Neutrophil (primary cell): ENCODE data around the gene CYP4F2.

ENCODE experiments used
- H3K27ac ChIP-seq: fragments of 200-600 bp; sonication (generic); 2 replicates; pipeline ENCODE4 v1.5.1; 2016; ENCODE audit warnings: mild to moderate bottlenecking, moderate library complexity
- H3K27me3 ChIP-seq: fragments of 200-600 bp; sonication (generic); 2 replicates; pipeline ENCODE4 v1.6.0; 2016; ENCODE audit warnings: mild to moderate bottlenecking
- H3K36me3 ChIP-seq: fragments of 200-600 bp; sonication (generic); 2 replicates; pipeline ENCODE4 v1.5.1; 2017
- H3K4me1 ChIP-seq, 2 experiments: fragments of 200-600 bp in 1 of 2; sonication (generic) in 1 of 2; 1 replicate in 1 of 2; 2 replicates in 1 of 2; pipeline versions ENCODE4 v1.5.1 to v1.6.1; 2013 to 2016; ENCODE audit warnings: low read depth in 1 of 2, low read length in 1 of 2, mild to moderate bottlenecking in 1 of 2, moderate library complexity in 1 of 2; ENCODE audit not compliant: control insufficient read depth in 1 of 2, insufficient read depth in 1 of 2
- H3K4me3 ChIP-seq, 2 experiments: fragments of 200-600 bp in 1 of 2; sonication (generic) in 1 of 2; 1 replicate in 1 of 2; 2 replicates in 1 of 2; pipeline ENCODE4 v1.5.1; 2013 to 2016; ENCODE audit warnings: low read depth in 1 of 2, low read length in 1 of 2, mild to moderate bottlenecking in 1 of 2, moderate library complexity in 1 of 2
- H3K9me3 ChIP-seq: fragments of 200-600 bp; sonication (generic); 2 replicates; pipeline ENCODE4 v1.5.1; 2016
- TF ChIP-seq, protein P1 (sequence below): fragments of 200-600 bp; sonication (generic); IDR thresholded peaks from 2 replicates; pipeline ENCODE4 v1.5.1; 2016; ENCODE audit warnings: antibody characterized with exemption

The CYP4F2 gene

DNA sequence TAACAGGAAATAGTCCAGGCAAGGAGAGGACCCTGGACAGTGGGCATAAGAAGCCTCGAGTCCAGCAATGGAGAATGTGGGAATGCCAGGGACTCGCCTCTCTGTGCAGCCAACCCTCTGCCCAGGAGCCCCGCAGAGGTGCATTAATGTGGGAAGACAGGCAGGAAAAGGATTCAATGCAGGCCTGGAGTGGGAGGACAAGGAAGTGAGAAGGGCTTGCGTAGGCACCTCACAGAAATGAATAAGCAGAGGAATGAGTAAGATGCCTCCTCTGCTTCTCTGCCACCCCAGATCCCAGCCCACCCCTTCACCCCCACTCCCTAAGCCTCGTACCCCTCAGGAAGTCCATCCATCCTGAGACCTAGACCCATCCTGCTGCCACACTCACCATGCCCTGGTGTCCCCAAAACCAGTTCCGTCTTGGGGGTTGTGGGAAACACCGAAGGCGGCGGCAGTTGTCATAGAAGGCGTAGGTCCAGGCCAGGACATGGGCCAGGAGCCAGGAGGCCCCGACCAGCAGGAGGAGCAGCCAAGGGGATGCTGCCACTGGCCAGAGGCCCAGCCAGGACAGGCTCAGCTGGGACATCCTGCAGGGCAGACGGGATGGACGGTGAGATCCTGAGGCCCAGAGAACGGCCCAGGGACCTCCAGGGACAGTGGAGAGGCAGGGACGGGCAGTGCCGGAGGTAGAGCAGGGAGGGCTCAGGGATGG lies 692 bp downstream of the CYP4F2 start:
- TF ChIP-seq, protein P1, sequence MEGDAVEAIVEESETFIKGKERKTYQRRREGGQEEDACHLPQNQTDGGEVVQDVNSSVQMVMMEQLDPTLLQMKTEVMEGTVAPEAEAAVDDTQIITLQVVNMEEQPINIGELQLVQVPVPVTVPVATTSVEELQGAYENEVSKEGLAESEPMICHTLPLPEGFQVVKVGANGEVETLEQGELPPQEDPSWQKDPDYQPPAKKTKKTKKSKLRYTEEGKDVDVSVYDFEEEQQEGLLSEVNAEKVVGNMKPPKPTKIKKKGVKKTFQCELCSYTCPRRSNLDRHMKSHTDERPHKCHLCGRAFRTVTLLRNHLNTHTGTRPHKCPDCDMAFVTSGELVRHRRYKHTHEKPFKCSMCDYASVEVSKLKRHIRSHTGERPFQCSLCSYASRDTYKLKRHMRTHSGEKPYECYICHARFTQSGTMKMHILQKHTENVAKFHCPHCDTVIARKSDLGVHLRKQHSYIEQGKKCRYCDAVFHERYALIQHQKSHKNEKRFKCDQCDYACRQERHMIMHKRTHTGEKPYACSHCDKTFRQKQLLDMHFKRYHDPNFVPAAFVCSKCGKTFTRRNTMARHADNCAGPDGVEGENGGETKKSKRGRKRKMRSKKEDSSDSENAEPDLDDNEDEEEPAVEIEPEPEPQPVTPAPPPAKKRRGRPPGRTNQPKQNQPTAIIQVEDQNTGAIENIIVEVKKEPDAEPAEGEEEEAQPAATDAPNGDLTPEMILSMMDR, result no peak
- Histone ChIP-seq H3K4me3 (no peak overlapping the region), H3K27ac (no peak overlapping the region), H3K27me3 (peaks cover 8% of the 10 kb centered on the region), H3K36me3 (no peaks in the 10 kb centered on the region), H3K9me3 (no peaks in the 10 kb centered on the region), H3K4me1 (peaks cover 5% of the 10 kb centered on the region in 2 experiments)

DNA sequence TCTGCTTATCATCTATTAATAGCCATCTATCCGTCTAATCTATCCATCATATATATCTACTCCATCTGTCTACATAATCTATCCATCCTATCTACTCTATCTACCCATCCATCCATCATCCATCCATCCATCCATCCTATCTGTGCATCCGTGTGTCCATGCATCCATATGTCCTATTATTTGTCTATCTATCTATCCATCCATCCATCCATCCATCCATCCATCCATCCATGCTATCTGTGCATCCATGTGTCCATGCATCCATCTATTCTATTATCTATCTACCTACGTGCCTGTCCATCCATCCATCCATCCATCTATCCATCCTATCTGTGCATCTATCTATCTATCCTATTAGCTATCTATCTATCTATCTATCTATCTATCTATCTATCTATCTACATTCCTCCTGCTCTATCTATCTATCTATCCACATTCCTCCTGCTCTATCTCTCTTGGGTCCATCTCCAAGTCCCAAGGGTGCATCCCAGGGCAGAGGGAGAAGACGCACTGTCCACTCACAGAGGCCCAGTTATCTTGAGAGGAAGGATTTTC lies 1.9 kb downstream of the CYP4F2 start:
- Histone ChIP-seq H3K9me3 (no peaks in the 10 kb centered on the region), H3K27me3 (peaks cover 8% of the 10 kb centered on the region), H3K4me1 (peaks cover 5% of the 10 kb centered on the region in 2 experiments), H3K27ac (no peak overlapping the region), H3K4me3 (no peak overlapping the region), H3K36me3 (no peaks in the 10 kb centered on the region)
- TF ChIP-seq, protein P1, result no peak

DNA sequence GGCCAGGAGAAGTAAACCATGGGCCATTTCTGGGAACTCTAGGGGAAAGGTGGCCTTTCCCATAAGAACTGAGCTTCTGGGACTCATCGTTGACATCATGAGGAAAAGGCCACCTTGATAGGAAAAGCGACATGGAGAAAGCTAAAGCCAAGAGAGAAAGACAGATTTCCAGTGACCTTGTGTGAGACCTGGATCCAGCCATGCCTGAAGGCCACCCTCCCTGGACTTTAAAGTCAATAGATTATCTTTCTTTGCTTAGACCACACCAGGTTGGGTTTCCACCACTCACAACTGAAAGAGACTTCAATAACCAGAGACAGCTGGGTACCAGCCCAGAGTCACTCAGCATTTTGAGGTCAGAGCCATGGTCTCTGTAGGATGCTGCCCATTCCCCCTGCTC lies 3.5 kb downstream of the CYP4F2 start:
- no peaks in the 10 kb centered on the region for H3K9me3 ChIP-seq

DNA sequence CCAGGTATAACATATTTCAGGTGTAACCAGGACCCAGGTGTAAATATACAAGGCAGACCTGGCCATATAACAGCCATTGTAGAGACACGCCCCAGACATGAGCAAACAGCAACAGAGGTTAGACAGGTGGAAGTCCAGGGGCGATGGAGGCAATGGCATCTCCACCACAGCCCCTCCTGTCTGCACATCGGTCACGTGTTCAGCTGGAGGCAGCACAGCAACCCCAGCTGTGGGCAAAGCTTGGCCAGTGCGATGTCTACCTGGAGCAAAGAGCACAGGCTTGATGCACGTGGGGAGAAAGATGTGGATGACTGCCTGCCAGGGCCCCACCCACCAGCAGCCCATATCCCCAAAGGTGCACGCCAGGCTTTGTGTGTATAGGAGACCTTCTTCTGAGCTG lies 4.4 kb downstream of the CYP4F2 start:
- TF ChIP-seq, protein P1, result no peak
- Histone ChIP-seq H3K36me3 (no peaks in the 10 kb centered on the region), H3K9me3 (no peaks in the 10 kb centered on the region), H3K27ac (no peak overlapping the region), H3K4me3 (no peak overlapping the region), H3K27me3 (no peaks in the 10 kb centered on the region), H3K4me1 (no peaks in the 10 kb centered on the region)

More for the DNA sequence above, 3.5 kb downstream of the CYP4F2 start:
- peaks cover 0 to under 1% of the 10 kb centered on the region in 2 experiments for H3K4me1 ChIP-seq
- no peaks in the 10 kb centered on the region for H3K36me3 ChIP-seq
- H3K27ac ChIP-seq, result no peak overlapping the region
- H3K27me3 ChIP-seq, result peaks cover under 1% of the 10 kb centered on the region
- TF ChIP-seq, protein P1, result no peak
- no peak overlapping the region for H3K4me3 ChIP-seq

DNA sequence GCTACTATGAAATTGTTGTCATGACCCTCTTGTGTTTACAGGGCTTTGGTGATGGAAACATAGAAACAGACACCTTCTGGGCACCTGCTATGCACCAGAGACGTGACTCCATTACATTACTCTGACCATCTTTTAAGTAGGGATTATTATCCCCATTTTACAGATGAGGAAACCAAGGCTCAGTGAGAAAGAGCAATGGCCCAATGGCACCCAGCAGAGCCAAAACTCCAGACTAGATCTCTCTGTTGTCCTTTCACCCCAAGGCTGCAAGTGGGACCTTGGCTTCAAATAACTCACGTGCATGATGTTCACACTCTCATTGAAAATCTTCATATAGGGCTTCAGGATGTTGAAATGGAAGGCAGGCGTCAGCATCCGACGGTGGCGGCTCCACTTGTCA lies 5.9 kb downstream of the CYP4F2 start:
- Histone ChIP-seq H3K4me3 (no peak overlapping the region), H3K9me3 (no peaks in the 10 kb centered on the region), H3K27ac (no peak overlapping the region), H3K27me3 (no peaks in the 10 kb centered on the region), H3K36me3 (no peaks in the 10 kb centered on the region), H3K4me1 (no peaks in the 10 kb centered on the region)
- TF ChIP-seq, protein P1, result no peak
